Measurements from ENCODE around the gene TM9SF1. TPM values are rescaled to one million over a fixed set of nuclear protein-coding genes. Genes with fewer than 3 reads are reported as not detected.

The TM9SF1 gene
- polyA plus RNA-seq, 3 donors, result 36.6 to 50.8 (median 47.1) TPM

DNA sequence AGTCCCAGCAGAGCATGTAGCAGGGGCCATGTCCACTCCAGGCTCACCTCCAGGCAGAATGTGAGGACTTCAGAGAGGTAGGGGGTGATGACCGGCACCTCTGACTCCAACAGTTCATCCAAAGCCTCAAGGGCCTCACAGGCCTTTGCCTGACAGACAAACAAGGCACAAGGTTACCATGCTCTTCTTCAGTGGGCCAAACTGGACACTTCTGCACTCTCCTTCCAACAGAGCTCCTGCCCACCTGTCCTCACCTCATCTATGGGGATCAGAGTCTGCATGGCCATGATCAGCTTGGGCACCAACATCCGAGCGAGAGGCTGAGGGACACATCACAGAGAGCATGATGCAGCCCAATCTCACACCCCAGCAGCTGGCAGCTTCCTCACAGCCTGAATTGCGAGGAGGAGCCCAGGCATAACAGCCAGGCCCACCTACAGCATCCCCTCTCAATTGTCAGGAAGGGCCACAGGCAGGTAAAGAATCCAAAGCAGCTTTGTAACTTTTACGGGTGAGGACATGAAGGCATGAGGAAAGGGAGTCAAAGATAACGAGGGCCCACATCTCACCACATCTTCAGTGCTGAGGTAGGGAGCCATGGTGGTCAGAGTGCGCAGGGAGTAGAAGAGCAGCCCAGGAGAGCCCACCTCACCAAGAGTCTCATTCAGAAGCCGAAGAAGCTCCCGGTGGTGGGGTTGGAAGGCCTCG lies 8.3 kb downstream of the TM9SF1 start:
- DNase-seq (ENCODE audit: extremely low read depth in 1 of 11, low read depth in 9 of 11, low spot score in 4 of 11), result no peak

DNA sequence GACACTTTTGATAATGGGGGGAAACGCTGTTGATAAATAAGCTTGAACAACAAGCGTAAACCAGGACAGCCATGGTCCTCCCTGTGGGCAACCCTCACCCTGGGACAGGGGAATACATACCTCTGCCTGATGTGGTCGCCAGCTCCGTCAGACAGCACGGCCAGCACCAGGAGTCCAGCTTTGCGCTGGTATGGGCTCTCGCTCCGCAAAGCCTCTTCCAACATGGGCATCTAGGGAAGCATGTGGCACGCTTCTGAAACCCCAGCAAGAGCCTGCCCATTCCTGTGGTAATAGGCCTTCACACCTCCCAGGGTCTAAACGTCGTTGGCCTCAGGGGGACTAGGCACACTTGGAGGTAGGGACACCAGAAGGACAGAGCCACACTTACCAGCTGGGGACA lies 9.5 kb downstream of the TM9SF1 start:
- no peak for DNase-seq (ENCODE audit: extremely low read depth in 1 of 11, low read depth in 9 of 11, low spot score in 4 of 11)

DNA sequence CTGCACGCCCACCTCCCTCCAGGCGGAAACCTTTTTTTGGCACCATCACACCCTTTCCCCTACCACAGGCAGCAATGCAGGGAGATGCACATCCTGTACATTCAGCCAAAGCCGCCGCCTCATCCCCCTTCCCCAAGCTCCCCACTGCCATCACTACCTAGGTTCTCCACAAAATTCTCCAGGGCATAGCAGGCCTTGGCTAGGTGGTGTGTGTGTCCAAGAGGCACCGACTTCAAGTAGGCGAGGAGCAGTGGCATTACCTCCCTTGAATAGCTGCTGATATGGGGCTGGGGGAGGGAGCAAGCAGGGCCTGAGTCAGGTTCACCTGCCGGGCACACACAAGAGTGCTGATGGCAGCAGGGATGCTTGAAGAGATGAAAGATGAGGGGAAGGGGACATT lies 10.2 kb downstream of the TM9SF1 start:
- DNase-seq (ENCODE audit: extremely low read depth in 1 of 11, low read depth in 9 of 11, low spot score in 4 of 11), result no peak

DNA sequence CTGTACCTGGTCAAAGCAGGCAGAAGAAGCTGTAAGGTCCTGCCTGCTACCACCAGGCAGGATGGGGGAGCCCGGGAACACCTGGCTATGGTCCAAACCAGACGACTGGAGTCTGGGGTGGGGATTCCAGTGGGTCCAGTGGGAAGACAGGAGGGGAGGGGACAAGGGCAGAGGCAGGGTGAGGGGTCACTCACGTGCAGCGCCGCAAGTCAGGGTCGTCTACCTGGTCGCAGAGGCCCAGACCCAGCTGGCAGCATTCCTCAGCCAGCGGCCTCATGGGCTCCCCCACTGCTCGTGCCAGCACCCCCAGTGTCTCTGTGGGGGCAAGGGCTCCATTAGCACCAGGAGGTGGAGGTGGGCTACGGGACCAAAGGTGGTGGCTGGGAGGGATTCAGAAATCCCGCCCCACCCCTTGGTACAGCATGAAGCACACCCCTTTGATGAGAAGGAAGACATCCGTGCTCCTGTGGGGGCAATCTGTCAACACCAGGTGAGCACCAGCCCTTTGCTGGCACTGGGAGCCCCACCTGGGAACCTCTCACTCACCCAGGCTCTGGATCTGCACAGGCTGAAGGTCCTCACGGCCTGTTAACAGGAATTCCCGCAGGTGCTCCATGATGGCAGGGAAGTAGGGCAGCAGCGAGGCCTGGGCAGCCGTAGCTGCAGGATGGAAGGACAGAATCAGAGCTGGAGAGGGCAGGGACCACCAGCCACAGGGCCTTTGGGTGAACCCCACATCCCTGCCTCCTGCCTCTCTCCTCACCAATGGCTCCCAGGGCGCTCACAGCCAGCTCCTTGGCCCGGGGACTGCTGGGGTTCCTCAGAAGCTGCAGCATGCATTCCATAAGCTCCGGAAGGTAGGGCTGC lies 10.9 kb downstream of the TM9SF1 start:
- no peak for DNase-seq (ENCODE audit: extremely low read depth in 1 of 11, low read depth in 9 of 11, low spot score in 4 of 11)

DNA sequence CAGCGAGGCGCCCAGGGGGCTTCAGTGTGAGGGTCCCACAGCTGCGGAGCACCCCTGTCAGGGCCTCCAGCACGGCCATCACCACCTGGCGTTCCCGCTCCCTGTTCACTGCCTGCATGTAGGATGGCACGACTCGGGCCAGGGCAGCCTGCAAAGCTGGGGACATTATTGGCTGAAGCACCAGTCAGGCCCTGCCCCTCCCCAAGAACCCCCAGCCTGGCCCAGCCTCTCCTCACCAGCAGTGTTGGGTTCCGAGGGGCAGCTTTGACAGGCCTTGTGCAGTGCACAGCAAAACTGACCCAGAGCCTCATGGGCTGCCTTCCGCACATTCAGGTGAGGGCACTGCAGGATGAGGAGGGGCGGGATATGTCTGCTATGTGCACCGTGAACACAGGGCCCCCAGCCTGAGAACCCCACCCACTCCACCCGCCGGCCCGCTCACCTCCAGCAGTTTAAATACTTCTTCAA lies 12.2 kb downstream of the TM9SF1 start:
- DNase-seq (ENCODE audit: extremely low read depth in 1 of 11, low read depth in 9 of 11, low spot score in 4 of 11), result no peak

DNA sequence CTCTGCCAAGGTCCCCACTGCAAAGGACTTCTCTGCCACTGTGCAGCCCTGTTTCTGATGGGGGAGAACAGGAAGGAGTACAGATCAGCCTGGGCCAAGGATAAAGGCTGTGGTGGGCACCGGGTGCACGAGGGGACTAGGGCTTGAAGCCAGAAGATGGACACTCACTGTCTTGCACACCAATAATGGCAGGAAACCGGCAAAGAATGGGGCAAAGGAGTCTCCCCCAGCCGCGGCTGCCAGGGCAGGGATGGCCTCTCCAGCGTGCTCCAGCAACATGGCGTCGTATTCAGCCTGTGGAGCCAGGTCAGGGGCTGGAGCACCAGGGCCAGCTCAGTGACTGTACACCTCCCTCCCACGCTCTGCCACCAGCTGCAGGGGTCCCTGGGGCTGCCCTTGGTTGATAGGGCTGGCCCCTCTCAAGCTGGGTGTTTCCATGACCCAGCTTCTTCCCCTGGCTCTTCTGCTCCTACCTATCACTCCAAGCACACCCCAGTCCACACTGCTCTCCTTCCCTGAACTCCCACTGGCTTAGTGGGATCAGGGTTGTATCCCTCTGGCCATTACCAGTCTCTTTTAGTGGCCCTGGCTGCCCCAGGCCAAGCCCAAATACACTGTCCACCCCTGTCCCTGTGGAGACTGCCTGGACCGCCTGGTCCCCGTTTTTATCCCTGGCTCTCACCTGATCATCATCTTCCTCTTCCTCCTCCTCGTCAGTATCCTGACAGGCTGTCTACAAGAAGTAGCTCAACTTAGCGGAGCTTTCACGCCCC lies 12.9 kb downstream of the TM9SF1 start:
- DNase-seq (ENCODE audit: extremely low read depth in 1 of 11, low read depth in 9 of 11, low spot score in 4 of 11), result no peak

DNA sequence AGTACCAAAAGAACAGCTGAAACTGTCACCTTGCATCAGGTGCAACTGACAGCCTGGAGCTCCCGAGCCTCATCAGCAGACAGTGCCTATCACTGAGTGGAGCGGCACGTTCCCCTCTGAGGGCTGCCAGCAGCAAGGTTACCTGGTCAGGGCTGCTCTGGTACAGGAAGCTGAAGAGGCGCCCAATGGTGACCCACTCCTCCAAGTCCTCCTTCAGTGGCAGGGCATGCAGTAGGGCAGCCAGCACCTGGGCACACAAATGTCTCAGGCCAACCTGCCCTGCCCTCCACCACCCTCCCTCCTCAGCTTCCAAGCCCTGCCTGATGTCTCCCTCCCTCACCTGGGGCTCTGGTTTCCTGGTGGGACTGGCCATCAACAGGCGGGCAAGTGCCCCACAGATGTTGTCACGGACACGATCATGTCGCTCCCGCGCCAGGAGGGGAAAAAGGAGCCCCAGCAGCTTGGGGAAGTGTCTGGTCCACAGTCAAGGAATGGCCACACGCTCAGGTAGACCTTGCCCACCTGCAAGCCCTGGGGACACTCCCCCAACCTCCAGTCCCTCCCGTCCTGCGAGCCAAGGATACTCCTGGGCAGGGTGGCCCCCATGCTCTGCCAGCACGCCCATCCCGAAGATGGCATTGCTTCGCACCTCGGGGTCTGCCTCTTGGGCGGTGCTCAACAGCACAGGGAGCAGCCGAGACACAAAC lies 13.7 kb downstream of the TM9SF1 start:
- DNase-seq (ENCODE audit: extremely low read depth in 1 of 11, low read depth in 9 of 11, low spot score in 4 of 11), result no peak

DNA sequence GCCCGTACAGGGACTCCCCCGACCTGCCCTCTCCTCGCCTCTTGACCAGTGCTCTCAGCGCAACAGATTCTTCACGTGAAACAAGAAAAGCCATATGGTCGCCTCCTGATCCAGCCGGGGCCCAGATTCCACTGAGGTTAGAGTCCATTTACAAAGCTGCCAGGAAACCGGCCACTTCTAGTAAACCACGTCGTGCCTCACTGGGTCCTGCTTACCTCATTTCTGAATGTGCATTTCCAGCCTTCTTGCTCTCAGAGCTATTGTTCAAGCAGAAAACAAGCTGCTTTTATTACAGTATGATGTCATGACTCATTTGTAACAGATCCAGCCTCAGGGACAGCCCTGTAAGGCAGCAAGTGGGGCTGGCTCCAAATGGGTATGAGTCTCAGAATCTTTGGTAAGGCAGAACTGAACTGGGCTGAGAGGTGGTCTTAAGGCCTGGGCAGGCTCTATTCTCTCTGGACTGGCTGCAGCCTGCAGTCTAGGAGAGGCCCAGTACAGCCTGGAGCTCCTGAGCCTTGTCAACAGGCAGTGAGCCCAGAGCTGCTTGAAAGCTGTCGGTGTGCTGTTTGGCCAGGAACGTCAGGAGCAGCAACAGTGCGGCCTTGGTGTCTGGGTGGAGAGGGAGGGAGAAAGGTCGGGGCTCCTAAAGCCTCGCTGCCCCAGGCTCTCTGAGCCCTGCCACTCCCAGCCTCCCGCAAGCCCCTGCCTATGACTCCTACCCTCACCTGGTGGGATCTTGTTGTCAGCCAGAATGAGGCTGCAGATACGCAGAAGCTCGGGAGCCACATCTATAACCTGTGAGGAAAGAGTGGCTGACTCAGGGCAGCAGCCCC lies 15.1 kb downstream of the TM9SF1 start:
- peak in 4 of 11 donors; percentile 20 to 62 (median 52) for DNase-seq (ENCODE audit: extremely low read depth in 1 of 11, low read depth in 9 of 11, low spot score in 4 of 11)

DNA sequence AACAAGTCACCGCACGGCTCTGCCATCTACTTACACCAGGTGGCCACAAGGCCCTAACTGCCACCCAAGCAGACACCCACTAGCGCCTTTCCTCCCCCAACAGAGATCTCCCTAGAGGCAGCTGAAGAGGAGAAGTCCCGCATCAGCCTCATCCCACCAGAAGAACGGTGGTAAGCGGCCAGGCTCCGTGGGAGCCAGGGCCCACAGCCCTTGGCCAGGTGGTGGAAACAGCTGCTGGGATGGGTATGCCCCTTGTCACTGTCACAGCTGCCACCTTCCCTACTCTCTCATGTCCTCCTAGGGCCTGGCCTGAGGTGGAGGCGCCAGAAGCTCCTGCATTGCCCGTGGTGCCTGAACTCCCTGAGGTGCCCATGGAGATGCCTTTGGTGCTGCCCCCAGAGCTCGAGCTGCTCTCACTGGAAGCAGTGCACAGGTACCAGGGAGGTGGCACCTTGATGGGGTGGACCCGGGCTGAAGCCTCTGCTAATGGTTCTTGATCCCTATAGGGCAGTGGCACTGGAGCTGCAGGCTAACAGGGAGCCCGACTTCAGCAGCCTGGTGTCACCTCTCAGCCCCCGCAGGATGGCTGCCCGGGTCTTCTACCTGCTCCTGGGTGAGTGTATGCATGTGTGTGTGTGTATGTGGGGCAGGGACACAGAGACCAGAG lies 15.8 kb downstream of the TM9SF1 start:
- DNase-seq (ENCODE audit: extremely low read depth in 1 of 11, low read depth in 9 of 11, low spot score in 4 of 11), result no peak

DNA sequence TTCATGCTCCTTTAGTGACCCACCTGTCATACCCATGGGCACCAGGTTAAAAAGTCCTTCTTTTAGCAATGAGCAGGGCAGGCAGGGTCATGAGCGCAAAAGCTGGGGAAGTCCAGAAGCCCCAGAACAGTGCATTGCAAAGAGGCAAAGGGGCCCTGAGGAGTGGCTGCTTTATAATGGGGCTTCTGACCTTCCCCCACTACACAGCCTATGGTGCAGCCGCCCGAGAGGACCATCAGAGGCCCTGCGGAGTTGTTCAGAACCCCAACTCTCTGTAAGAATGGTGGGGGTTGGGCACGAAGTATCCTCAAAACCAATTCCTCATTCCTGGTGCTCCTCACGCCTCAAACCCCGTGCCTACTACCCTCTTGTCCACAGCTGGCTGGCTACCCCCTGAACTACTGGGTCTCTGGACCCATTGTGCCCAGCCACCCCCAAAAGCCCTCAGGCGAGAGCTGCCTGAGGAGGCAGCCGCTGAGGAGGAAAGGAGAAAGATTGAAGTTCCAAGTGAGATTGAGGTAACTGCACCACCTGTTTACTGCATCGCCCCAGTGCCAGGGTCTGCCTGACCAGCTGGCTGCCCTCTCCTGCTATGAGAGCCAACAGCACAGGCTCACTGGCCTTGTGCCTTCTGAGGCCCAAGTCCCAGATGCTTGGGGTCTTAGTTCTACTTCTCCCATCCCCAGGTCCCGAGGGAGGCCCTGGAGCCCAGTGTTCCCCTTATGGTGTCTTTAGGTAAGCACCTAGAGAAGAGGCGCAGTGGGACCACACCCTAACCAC lies 16.7 kb downstream of the TM9SF1 start:
- DNase-seq (ENCODE audit: extremely low read depth in 1 of 11, low read depth in 9 of 11, low spot score in 4 of 11), result no peak

DNA sequence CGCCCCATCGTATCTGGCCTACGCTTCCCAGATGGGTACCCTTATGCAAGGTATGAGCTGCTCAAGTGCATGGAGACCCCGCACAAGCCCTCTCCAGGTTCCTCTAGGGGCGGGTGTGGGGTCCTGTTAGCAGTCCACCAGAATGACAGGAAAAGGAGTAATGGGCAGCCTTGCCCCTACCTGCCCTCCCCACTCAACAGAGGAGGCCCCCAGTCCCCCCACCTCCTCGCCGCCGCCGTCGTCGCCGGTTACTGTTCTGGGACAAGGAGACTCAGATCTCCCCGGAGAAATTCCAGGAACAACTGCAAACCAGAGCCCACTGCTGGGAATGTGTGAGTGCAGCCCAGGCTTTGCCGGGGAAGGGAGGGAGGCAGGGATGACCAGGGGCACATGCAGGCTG lies 17.4 kb downstream of the TM9SF1 start:
- no peak for DNase-seq (ENCODE audit: extremely low read depth in 1 of 11, low read depth in 9 of 11, low spot score in 4 of 11)

DNA sequence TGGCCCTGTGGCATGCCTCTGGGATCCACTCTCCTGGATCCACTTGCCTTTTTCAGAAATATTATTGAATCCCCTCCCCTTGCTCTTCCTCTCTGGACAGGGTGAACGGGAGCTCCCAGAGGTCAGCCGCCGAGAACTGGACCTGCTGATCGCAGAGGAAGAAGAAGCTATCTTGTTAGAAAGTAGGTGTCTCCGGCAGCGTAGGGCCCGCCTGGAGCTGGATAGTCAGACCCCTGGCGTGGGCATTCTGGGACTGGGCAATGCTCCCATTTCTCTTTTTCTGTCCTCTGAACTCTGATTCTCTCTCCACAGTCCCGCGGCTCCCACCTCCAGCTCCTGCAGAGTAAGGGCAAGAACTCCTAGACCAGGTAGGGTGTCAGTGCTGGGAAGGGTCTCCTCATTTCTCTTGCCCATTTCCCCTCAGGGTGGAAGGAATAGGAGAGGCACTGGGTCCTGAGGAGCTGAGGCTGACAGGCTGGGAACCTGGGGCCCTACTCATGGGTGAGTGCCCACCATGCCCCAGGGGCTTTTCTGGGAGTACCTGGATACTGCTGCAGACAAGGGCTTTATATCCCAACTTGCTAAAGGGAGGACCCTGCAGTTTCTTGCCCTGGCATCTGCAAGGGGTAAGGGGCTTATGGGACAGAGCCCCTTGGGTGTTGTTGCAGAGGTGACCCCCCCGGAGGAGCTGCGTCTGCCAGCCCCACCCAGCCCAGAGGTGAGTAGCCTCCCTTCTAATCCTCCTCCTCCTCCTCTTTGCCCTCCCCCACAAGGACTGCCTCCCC lies 18.0 kb downstream of the TM9SF1 start:
- no peak for DNase-seq (ENCODE audit: extremely low read depth in 1 of 11, low read depth in 9 of 11, low spot score in 4 of 11)

DNA sequence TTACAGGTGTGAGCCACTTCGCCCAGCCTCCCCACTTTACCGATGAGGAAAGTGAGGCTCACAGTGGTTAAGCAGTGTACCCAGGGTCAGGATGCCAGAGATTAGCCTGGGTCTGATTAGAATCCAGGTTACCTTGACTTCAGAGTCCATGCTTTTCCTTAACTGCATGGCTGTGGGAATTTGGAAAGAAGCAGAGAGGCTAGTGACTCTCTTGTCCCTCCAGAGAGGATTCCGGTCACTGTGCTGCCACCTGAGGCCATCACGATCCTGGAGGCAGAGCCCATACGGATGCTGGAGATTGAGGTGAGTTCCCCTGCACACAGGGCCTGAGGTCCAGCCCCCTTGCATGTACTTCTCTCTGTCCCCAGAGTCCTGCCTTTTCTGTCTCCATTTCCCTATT lies 18.6 kb downstream of the TM9SF1 start:
- DNase-seq (ENCODE audit: extremely low read depth in 1 of 11, low read depth in 9 of 11, low spot score in 4 of 11), result no peak

DNA sequence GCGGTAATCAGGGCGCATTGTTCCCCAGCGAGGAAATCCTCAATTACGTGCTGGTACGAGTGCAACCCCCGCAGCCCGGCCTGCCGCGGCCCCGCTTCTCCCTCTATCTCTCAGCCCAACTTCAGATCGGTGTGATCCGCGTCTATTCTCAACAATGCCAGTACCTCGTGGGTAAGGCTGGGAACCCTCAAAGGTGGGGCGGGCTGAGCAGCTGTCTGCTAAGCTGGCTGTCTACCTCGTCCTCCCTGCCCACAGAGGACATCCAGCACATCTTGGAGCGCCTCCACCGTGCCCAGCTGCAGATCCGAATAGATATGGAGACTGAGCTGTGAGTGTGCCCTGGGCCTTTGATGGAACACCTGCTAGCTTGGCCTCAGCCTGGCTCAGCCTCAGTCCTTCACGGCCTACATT lies 22.4 kb downstream of the TM9SF1 start:
- no peak for DNase-seq (ENCODE audit: extremely low read depth in 1 of 11, low read depth in 9 of 11, low spot score in 4 of 11)

DNA sequence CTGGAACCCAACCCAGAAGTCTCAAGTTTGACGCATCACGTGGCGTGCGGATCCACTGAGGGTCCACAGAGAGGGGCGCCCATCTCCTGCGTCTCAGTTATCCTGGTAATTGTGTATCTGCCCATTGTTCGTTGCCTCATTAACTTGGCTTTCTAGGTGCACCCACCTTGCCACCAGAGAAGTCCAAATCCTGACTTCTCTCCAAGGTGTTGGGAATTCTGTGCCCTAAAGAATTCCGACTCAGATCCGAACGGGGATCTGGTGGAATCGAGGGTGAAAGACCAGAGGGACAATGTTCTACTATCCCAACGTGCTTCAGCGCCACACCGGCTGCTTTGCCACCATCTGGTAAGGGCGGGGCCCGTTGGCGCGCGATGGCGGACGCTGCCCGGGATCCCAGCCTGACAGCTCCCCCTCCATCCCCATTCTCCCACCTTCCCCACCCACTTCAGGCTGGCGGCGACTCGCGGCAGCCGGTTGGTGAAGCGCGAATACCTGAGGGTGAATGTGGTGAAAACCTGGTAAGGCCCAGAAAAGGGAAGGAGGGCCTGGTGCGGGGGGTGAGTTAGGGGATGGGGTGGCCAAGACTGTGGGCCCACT lies 22.9 kb downstream of the TM9SF1 start:
- DNase-seq (ENCODE audit: extremely low read depth in 1 of 11, low read depth in 9 of 11, low spot score in 4 of 11), result no peak
